NB4 (cell line): ENCODE data around the gene APOBR.

ENCODE experiments used
- CTCF ChIP-seq: IDR thresholded peaks from one replicate; pipeline ENCODE4 v1.5.1; 2012; ENCODE audit warnings: low read depth, low read length
- POLR2A ChIP-seq: IDR thresholded peaks from 2 replicates; pipeline ENCODE4 v1.6.1; 2011; ENCODE audit warnings: mild to moderate bottlenecking; ENCODE audit not compliant: insufficient read length; ENCODE audit errors: extremely low read depth

GRCh38 chr16:28482026-28482425 is 12.4 kb upstream of the APOBR start:
- TF ChIP-seq CTCF: no peak
- no peak for TF ChIP-seq POLR2A
